Stimulated activated CD8-positive, alpha-beta memory T cell treated with anti-CD3 and anti-CD28 coated beads, Interleukin-15, amount 100 ng/mL, for 48 hours (primary cell): ENCODE measurements around the gene TINAGL1.

Experiments used
- DNase-seq, 2 donors: peaks; one replicate each; pipeline ENCODE4 v3.0.0-alpha.2; 2020; ENCODE audit warnings: low read depth in 2 of 2

Gene TINAGL1

DNA sequence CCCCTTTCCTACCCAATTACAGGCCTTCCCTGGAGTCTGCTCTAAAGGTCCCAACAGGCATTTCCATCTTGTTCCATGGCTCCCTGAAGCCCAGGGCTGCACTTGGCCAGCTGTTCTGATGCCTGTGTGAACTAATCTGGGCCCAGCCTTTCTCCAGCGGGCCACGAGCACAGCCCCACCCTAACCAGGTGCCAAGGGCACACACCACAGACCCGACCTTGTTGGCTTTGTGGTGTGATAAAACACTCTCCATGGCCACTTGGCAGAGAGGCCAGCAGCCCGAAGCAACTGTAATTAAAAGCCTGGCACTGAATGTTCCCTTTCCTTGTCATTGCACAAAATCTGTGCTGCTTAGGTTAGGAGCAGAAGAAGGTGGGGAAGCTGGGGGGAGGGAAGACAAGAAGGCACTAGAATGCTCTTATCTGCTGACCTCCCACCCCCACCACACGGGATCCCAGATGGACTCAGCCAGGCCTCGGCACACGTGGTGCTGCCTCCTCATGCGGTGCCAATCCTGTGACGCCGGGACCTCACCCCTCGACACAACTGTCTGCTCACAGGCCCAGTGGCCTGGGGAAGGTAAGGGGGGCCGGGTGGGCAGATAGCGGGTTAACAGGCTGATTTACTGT, 51.1 kb downstream of the TINAGL1 start:
- DNase-seq: no peak

DNA sequence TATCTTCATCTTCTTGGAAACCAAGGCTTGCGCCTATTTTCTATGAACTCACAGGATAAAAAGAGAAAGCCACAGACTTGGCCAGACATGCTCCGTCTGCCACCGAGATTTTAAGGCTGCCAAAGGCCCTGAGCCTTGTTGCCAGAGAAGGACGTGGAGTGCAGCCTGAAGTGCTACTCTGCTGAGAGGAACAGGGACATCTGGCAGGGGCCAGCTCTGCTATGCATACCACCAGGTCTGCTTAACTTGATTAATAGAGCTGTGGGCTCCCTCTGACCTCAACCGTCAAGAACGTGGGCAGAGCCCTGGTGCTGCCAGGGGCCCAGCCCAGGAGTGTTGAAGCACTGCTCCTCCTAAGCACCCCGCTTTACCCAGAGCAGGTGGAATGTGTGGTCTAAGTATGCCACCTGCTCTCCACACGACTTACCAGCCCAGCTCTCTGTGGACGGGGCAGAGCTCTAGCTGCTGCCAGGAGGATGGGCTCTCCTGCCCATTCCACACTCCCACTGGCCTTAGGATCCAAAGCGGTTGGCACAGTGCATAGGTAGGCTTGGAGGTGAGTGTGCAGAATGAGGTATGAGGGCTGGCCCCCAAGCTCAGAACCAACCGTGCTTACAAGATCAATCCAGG, 51.7 kb downstream of the TINAGL1 start:
- DNase-seq: no peak

DNA sequence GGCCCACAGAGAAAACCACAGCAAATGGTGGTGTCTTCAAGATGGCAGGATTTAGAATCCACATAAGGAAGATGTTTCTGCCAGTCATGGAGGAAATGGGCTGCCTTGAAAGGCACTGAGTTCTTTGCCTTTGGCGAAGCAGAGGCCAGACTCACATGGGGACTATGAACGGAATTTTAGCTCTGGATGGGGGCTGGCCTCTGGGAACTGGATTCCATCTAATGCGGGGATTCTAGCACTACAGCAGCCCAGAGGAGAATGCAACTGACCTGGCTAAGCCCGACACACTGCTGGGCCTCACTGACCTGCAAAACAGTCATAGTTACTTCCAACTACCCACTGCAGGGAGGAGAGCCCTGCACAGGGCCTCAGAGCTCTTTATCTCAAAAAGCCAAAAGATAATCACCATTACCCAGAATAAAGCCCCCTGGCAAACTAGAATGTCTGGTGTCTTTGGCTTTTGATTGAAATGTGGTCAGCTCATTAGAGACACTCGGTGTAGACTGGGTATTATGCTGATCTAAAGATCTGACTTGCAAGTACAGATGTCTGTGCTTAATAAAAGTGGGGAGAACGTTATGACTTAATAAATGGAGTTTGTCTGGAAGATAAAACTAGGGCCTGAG, 52.7 kb downstream of the TINAGL1 start:
- no peak for DNase-seq

DNA sequence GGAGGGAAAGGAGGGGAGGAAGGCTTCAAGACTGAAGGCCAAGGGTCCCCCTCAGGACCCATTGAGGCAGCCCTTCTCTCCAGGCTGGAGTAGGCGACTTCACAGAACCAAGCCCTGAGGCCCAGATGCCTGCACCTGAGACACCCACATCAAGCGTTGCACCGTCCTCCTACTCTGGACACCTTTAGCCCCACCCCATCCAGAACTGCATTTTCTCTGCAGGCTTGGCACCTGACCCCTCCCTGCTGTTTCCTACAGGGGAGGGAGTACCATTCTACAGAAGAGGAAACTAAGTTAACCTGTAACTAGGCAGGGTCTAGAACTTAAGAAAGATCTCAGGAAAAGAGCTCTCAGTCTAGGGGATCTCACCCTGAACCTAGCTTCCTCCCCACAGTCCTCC, 56.3 kb downstream of the TINAGL1 start:
- no peak for DNase-seq

DNA sequence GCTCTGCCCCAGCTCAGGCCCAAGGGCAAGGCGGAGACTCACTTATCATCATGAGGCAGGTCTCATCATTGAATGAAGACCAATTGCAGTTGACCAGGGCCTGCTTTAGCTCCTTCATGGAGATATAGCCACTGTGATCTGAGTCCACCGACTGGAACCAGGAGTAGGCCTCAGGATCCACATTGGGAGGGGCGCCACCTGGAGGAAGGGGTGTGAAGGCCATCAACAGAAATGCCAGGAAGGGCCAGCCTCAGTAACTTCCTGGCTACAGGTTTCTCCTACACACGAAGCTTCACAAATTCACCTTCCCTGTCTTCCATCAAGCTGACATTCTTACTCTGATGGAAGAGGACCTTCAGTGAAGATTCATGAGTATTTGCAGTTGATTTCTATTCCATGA, 56.8 kb downstream of the TINAGL1 start:
- DNase-seq: no peak
